Activated CD4-positive, alpha-beta memory T cell treated with anti-CD3 and anti-CD28 coated beads, Interleukin-2, amount 10 ng/mL, durations not matched to agents 7 days and 5 days (primary cell): ENCODE data around the gene OXTR. TPM values are rescaled to one million over a fixed set of nuclear protein-coding genes. Genes with fewer than 3 reads are reported as not detected.

Experiments
- CTCF ChIA-PET: fragments of 350-600 bp; sonication (Branson Sonifier 250); formaldehyde crosslinking; loops from one replicate; lab custom pipeline; 2021; ENCODE audit warnings: antibody characterized with exemption, inconsistent platforms; lab: Charles Lee
- POLR2A ChIA-PET: fragments of 350-600 bp; sonication (Branson Sonifier 250); formaldehyde crosslinking; loops from one replicate; lab custom pipeline; 2021; ENCODE audit warnings: antibody characterized with exemption; lab: Charles Lee
- DNase-seq: peaks from one replicate; pipeline ENCODE4 v3.0.0-alpha.2; 2020
- H3K27ac Mint-ChIP-seq: one replicate; pipeline ENCODE4 v1.8.0; 2021; ENCODE audit warnings: mild to moderate bottlenecking, mixed read lengths
- H3K27me3 Mint-ChIP-seq: one replicate; pipeline ENCODE4 v1.8.0; 2021; ENCODE audit warnings: mixed read lengths
- H3K36me3 Mint-ChIP-seq: one replicate; pipeline ENCODE4 v1.8.0; 2021; ENCODE audit warnings: low read depth, mixed read lengths
- H3K4me1 Mint-ChIP-seq: one replicate; pipeline ENCODE4 v1.8.0; 2021; ENCODE audit warnings: mixed read lengths
- H3K4me3 Mint-ChIP-seq: one replicate; pipeline ENCODE4 v1.8.0; 2021; ENCODE audit warnings: mild to moderate bottlenecking, mixed read lengths
- H3K9me3 Mint-ChIP-seq: one replicate; pipeline ENCODE4 v1.8.0; 2021; ENCODE audit warnings: mixed read lengths
- total RNA-seq, 2 experiments: library from RNA; stranded (reverse); gene quantifications; one replicate each; pipeline ENCODE4 v1.2.3, GENCODE V29; 2021

The OXTR gene
- total RNA-seq, 2 experiments from 2014 or later = 0.35 to 0.73 TPM

GRCh38 chr3:8762607-8763377, 6.6 kb downstream of the OXTR start:
- Mint-ChIP-seq H3K27ac (no peak overlapping the region), H3K27me3 (peaks cover 19% of the 10 kb centered on the region), H3K36me3 (no peaks in the 10 kb centered on the region), H3K4me1 (no peaks in the 10 kb centered on the region), H3K4me3 (no peak overlapping the region), H3K9me3 (no peaks in the 10 kb centered on the region)
- POLR2A ChIA-PET = no interaction called here
- CTCF ChIA-PET = interaction anchor here (0.8 kb wide), 1 partner anchor 10 kb away, joined by 4 read pairs; no protein-coding TSS in a partner anchor
- DNase-seq = no peak

- Mint-ChIP-seq H3K9me3 (no peaks in the 10 kb centered on the region), H3K27me3 (peaks cover 12% of the 10 kb centered on the region), H3K36me3 (no peaks in the 10 kb centered on the region), H3K4me3 (no peak overlapping the region), H3K27ac (no peak overlapping the region), H3K4me1 (no peaks in the 10 kb centered on the region)
- ChIA-PET POLR2A (no interaction called here), CTCF (interaction anchor here (1.5 kb wide), 1 partner anchor 8 kb away, joined by 5 read pairs; the partner anchor contains the start of gene OXTR)
- DNase-seq = no peak
Observed at GRCh38 chr3:8761866-8762265, 7.5 kb downstream of the OXTR start.

- Mint-ChIP-seq H3K27ac (no peak overlapping the region), H3K36me3 (no peaks in the 10 kb centered on the region), H3K9me3 (no peaks in the 10 kb centered on the region), H3K4me1 (no peaks in the 10 kb centered on the region), H3K27me3 (peaks cover 2% of the 10 kb centered on the region), H3K4me3 (no peak overlapping the region)
- ChIA-PET CTCF (interaction anchor here (1.5 kb wide), 1 partner anchor 9 kb away, joined by 5 read pairs; the partner anchor contains the start of gene OXTR), POLR2A (no interaction called here)
- DNase-seq = no peak
Observed at GRCh38 chr3:8760506-8760905, 8.9 kb downstream of the OXTR start.

GRCh38 chr3:8760091-8760490, 9.3 kb downstream of the OXTR start:
- POLR2A ChIA-PET = no interaction called here
- H3K27ac Mint-ChIP-seq = no peak overlapping the region
- no peak overlapping the region for H3K4me3 Mint-ChIP-seq
- DNase-seq = no peak
- H3K4me1 Mint-ChIP-seq = no peaks in the 10 kb centered on the region
- CTCF ChIA-PET = no interaction called here
- peaks cover 1% of the 10 kb centered on the region for H3K27me3 Mint-ChIP-seq
- no peaks in the 10 kb centered on the region for H3K36me3 Mint-ChIP-seq
- no peaks in the 10 kb centered on the region for H3K9me3 Mint-ChIP-seq

GRCh38 chr3:8759038-8759707, 10.2 kb downstream of the OXTR start:
- ChIA-PET CTCF (interaction anchor here (2.0 kb wide), 1 partner anchor 11 kb away, joined by 9 read pairs; the partner anchor contains the start of gene OXTR), POLR2A (no interaction called here)
- no peaks in the 10 kb centered on the region for H3K4me1 Mint-ChIP-seq
- H3K4me3 Mint-ChIP-seq = no peak overlapping the region
- no peaks in the 10 kb centered on the region for H3K36me3 Mint-ChIP-seq
- no peaks in the 10 kb centered on the region for H3K9me3 Mint-ChIP-seq
- H3K27ac Mint-ChIP-seq = no peak overlapping the region
- H3K27me3 Mint-ChIP-seq = no peaks in the 10 kb centered on the region
- no peak for DNase-seq

GRCh38 chr3:8757551-8758518, 11.6 kb downstream of the OXTR start:
- ChIA-PET CTCF (interaction anchor here (2.0 kb wide), 1 partner anchor 12 kb away, joined by 9 read pairs; the partner anchor contains the start of gene OXTR), POLR2A (no interaction called here)
- no peaks in the 10 kb centered on the region for H3K9me3 Mint-ChIP-seq
- DNase-seq = no peak
- no peak overlapping the region for H3K4me3 Mint-ChIP-seq
- no peak overlapping the region for H3K27ac Mint-ChIP-seq
- H3K27me3 Mint-ChIP-seq = no peaks in the 10 kb centered on the region
- H3K36me3 Mint-ChIP-seq = no peaks in the 10 kb centered on the region
- H3K4me1 Mint-ChIP-seq = no peaks in the 10 kb centered on the region

- Mint-ChIP-seq H3K4me3 (no peak overlapping the region), H3K9me3 (no peaks in the 10 kb centered on the region), H3K27me3 (no peaks in the 10 kb centered on the region), H3K4me1 (no peaks in the 10 kb centered on the region), H3K36me3 (no peaks in the 10 kb centered on the region), H3K27ac (no peak overlapping the region)
- POLR2A ChIA-PET = no interaction called here
- no peak for DNase-seq
- CTCF ChIA-PET = no interaction called here
Observed at GRCh38 chr3:8756671-8757070, 12.7 kb downstream of the OXTR start.

GRCh38 chr3:8755564-8756237, 13.7 kb downstream of the OXTR start:
- Mint-ChIP-seq H3K27me3 (no peaks in the 10 kb centered on the region), H3K4me3 (no peak overlapping the region), H3K4me1 (no peaks in the 10 kb centered on the region), H3K27ac (no peak overlapping the region), H3K9me3 (no peaks in the 10 kb centered on the region), H3K36me3 (no peaks in the 10 kb centered on the region)
- CTCF ChIA-PET = no interaction called here
- no peak for DNase-seq
- POLR2A ChIA-PET = no interaction called here

GRCh38 chr3:8755097-8755496, 14.3 kb downstream of the OXTR start:
- H3K27me3 Mint-ChIP-seq = no peaks in the 10 kb centered on the region
- POLR2A ChIA-PET = no interaction called here
- CTCF ChIA-PET = no interaction called here
- H3K4me1 Mint-ChIP-seq = no peaks in the 10 kb centered on the region
- no peaks in the 10 kb centered on the region for H3K9me3 Mint-ChIP-seq
- no peak overlapping the region for H3K27ac Mint-ChIP-seq
- no peaks in the 10 kb centered on the region for H3K36me3 Mint-ChIP-seq
- DNase-seq = no peak
- H3K4me3 Mint-ChIP-seq = no peak overlapping the region

GRCh38 chr3:8752832-8753231, 16.6 kb downstream of the OXTR start:
- Mint-ChIP-seq H3K4me3 (no peak overlapping the region), H3K36me3 (no peaks in the 10 kb centered on the region), H3K9me3 (no peaks in the 10 kb centered on the region), H3K27ac (no peak overlapping the region), H3K4me1 (no peaks in the 10 kb centered on the region), H3K27me3 (no peaks in the 10 kb centered on the region)
- DNase-seq = no peak
- CTCF ChIA-PET = interaction anchor here (1.6 kb wide), 1 partner anchor 17 kb away, joined by 4 read pairs; the partner anchor contains the start of gene OXTR
- POLR2A ChIA-PET = no interaction called here

- CTCF ChIA-PET = no interaction called here
- POLR2A ChIA-PET = no interaction called here
- no peaks in the 10 kb centered on the region for H3K9me3 Mint-ChIP-seq
- H3K27me3 Mint-ChIP-seq = no peaks in the 10 kb centered on the region
- H3K4me3 Mint-ChIP-seq = no peak overlapping the region
- no peaks in the 10 kb centered on the region for H3K36me3 Mint-ChIP-seq
- no peak overlapping the region for H3K27ac Mint-ChIP-seq
- no peaks in the 10 kb centered on the region for H3K4me1 Mint-ChIP-seq
- no peak for DNase-seq
Observed at GRCh38 chr3:8749316-8749715, 20.1 kb downstream of the OXTR start.

GRCh38 chr3:8746780-8747345, 22.6 kb downstream of the OXTR start:
- CTCF ChIA-PET = no interaction called here
- Mint-ChIP-seq H3K27ac (no peak overlapping the region), H3K36me3 (no peaks in the 10 kb centered on the region), H3K9me3 (no peaks in the 10 kb centered on the region), H3K4me3 (no peak overlapping the region), H3K4me1 (no peaks in the 10 kb centered on the region), H3K27me3 (peaks cover 4% of the 10 kb centered on the region)
- DNase-seq = no peak
- POLR2A ChIA-PET = no interaction called here
